ENCODE results near the gene ARR3. TPM values are rescaled to one million over a fixed set of nuclear protein-coding genes. Genes with fewer than 3 reads are reported as not detected.
"Not testable (repeated sequence)": the region's sequence is repeated elsewhere in the genome, so short reads cannot be mapped to it uniquely, and the experiment has no call there.

The ARR3 gene
- total and polyA plus RNA-seq, 2 experiments from 2014 or later: 0.10 TPM; not detected in 1

DNA sequence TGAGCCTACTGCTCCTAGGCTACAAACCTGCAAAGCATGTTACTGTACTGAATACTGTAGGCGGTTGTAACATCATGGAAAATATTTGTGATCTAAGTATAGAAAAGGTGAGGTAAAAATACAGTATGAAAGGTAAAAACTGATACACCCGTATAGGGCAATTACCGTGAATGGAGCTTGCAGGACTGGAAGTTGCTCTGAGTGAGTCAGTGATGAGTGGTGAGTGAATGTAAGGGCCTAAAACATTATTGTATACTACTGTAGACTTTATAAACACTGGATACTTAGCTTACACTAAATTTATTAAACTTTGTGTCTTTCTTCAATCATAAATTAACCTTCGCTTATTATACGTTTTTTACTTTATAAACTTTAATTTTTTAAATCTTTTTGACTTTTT lies 25.5 kb downstream of the ARR3 start:
- DNase-seq (ENCODE audit: low read depth in 1 of 2, low spot score in 1 of 2): no peak
- TF ChIP-seq, protein P1, sequence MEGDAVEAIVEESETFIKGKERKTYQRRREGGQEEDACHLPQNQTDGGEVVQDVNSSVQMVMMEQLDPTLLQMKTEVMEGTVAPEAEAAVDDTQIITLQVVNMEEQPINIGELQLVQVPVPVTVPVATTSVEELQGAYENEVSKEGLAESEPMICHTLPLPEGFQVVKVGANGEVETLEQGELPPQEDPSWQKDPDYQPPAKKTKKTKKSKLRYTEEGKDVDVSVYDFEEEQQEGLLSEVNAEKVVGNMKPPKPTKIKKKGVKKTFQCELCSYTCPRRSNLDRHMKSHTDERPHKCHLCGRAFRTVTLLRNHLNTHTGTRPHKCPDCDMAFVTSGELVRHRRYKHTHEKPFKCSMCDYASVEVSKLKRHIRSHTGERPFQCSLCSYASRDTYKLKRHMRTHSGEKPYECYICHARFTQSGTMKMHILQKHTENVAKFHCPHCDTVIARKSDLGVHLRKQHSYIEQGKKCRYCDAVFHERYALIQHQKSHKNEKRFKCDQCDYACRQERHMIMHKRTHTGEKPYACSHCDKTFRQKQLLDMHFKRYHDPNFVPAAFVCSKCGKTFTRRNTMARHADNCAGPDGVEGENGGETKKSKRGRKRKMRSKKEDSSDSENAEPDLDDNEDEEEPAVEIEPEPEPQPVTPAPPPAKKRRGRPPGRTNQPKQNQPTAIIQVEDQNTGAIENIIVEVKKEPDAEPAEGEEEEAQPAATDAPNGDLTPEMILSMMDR (IDR thresholded peaks at IDR 0.05; ENCODE audit: low read depth, low read length): no peak
- Histone ChIP-seq H3K4me3 (no peak overlapping the region), H3K4me1 (ENCODE audit: low read depth) (no peaks in the 10 kb centered on the region), H3K27ac (no peak overlapping the region), H3K27me3 (no peaks in the 10 kb centered on the region), H3K36me3 (no peaks in the 10 kb centered on the region), H3K9me3 (ENCODE audit: low read depth) (no peaks in the 10 kb centered on the region)

DNA sequence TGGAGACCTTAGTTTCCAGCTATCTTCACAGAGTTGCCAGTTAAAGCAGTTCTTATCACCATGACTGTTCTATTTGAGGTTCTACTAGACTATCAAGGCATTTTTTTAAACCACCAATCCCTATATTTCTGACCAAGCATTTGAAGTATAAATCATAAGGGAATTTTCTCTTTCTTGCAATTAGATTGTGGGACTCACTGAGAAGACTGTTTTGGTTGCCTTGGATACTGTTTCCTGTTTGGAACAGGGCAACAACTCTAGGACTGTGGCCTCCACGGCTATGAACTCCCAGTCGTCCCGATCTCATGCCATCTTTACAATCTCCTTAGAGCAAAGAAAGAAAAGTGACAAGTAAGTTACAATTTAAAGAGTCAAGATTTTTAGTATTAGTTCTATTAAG lies 33.6 kb downstream of the ARR3 start:
- TF ChIP-seq, protein P1 (IDR thresholded peaks at IDR 0.05; ENCODE audit: low read depth, low read length): no peak
- H3K4me3 ChIP-seq: no peak overlapping the region
- no peaks in the 10 kb centered on the region for H3K9me3 ChIP-seq (ENCODE audit: low read depth)
- no peaks in the 10 kb centered on the region for H3K4me1 ChIP-seq (ENCODE audit: low read depth)
- DNase-seq (ENCODE audit: low read depth in 1 of 2, low spot score in 1 of 2): peak in 1 of 2 donors; percentile 75
- no peaks in the 10 kb centered on the region for H3K36me3 ChIP-seq
- no peaks in the 10 kb centered on the region for H3K27me3 ChIP-seq
- no peak overlapping the region for H3K27ac ChIP-seq

DNA sequence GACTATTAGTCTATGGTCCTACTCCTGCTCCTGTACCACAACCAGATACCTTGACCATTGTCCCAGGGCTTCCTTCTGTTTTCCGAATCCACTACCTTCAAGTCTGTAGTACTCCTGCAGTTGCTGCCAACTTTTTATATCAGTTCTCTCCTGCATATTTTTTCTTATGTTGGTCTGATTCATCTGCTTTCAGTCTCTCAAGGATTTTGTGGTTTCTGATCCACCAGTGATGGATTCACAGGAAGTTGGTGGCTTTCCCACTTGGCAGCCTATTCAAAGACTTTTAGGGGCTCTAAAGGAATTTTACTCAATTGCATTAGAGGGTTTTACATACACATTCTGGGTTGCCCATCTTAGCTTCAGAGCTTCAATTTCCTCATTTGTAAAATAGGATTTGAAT lies 45.4 kb downstream of the ARR3 start:
- H3K4me3 ChIP-seq: no peak overlapping the region
- H3K9me3 ChIP-seq (ENCODE audit: low read depth): no peaks in the 10 kb centered on the region
- no peaks in the 10 kb centered on the region for H3K36me3 ChIP-seq
- TF ChIP-seq, protein P1 (IDR thresholded peaks at IDR 0.05; ENCODE audit: low read depth, low read length): no peak
- peak in 1 of 2 donors; percentile 58 for DNase-seq (ENCODE audit: low read depth in 1 of 2, low spot score in 1 of 2)
- no peaks in the 10 kb centered on the region for H3K27me3 ChIP-seq
- no peaks in the 10 kb centered on the region for H3K4me1 ChIP-seq (ENCODE audit: low read depth)
- H3K27ac ChIP-seq: no peak overlapping the region

DNA sequence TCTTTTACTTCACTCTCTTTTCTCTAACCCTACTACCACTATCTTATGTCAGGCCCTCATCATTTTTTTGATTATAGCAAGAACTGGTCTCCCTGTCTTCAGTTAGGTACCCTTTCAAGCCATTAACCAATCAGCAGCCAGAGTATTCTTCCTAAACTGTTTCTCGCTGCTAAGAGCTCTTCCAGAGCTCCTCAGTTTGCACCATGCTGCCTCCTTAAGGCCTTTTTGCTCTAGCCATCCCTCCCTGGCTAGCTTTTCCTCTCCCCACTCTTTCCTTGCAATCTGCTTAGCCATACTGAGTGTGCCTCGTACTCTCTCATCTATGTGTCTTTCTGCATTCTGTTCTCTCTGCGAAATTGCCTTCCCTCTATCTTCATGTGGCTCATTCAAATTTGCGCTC lies 54.6 kb downstream of the ARR3 start:
- no peak for DNase-seq (ENCODE audit: low read depth in 1 of 2, low spot score in 1 of 2)
- no peaks in the 10 kb centered on the region for H3K36me3 ChIP-seq
- H3K27ac ChIP-seq: no peak overlapping the region
- H3K4me3 ChIP-seq: no peak overlapping the region
- TF ChIP-seq, protein P1 (IDR thresholded peaks at IDR 0.05; ENCODE audit: low read depth, low read length): no peak
- H3K9me3 ChIP-seq (ENCODE audit: low read depth): no peaks in the 10 kb centered on the region
- no peaks in the 10 kb centered on the region for H3K4me1 ChIP-seq (ENCODE audit: low read depth)
- no peaks in the 10 kb centered on the region for H3K27me3 ChIP-seq

DNA sequence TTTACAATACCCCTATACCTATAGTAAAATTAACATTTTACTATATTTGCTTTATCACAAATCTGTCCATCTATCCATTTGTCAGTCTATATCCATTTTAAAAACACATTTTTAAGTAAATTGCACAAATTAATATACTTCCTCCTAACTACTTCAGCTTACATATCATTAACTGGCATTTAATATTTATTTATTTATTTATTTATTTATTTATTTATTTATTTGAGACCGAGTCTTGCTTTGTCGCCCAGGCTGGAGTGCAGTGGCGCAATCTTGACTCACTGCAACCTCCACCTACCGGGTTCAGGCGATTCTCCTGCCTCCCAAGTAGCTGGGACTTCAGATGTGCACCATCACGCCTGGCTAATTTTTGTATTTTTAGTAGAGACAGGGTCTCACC lies 55.5 kb downstream of the ARR3 start:
- H3K4me1 ChIP-seq (ENCODE audit: low read depth); H3K27ac ChIP-seq; H3K9me3 ChIP-seq (ENCODE audit: low read depth); H3K4me3 ChIP-seq; DNase-seq (ENCODE audit: low read depth in 1 of 2, low spot score in 1 of 2); H3K27me3 ChIP-seq; H3K36me3 ChIP-seq: not testable (repeated sequence)

DNA sequence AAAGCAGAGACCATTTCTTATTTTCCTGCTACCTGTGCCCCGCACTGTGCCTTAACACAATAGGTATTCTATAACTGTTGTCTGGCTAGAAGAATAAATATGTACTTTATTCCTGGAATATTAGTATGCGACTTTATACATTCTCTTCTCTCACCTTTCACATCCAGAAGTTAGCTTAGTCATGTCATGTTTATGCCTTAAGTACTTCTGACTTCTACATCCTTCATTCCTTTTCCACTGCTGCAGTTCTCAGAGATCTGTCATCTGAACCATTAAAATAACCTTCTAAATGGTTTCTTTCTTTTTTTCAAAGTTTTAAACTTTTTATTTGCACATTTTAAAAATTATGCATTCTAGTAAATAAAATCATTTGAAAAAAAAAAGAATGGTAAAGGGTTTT lies 56.2 kb downstream of the ARR3 start:
- no peaks in the 10 kb centered on the region for H3K27me3 ChIP-seq
- TF ChIP-seq, protein P1 (IDR thresholded peaks at IDR 0.05; ENCODE audit: low read depth, low read length): no peak
- no peak overlapping the region for H3K4me3 ChIP-seq
- no peaks in the 10 kb centered on the region for H3K4me1 ChIP-seq (ENCODE audit: low read depth)
- no peak overlapping the region for H3K27ac ChIP-seq
- no peak for DNase-seq (ENCODE audit: low read depth in 1 of 2, low spot score in 1 of 2)
- no peaks in the 10 kb centered on the region for H3K36me3 ChIP-seq
- no peaks in the 10 kb centered on the region for H3K9me3 ChIP-seq (ENCODE audit: low read depth)
